A549 treated with AZD2906 at 1 μM for 4 hours (cell line): Measurements from ENCODE around the gene GTPBP2. TPM values are rescaled to one million over a fixed set of nuclear protein-coding genes. Genes with fewer than 3 reads are reported as not detected.

Experiments
- total RNA-seq: library from RNA; stranded (reverse); fragments of 200-300 nt; extraction: Qiagen RNA extraction; gene quantifications from 5 replicates; pipeline ENCODE4 v1.2.3, GENCODE V29; 2022

GTPBP2 gene, protein sequence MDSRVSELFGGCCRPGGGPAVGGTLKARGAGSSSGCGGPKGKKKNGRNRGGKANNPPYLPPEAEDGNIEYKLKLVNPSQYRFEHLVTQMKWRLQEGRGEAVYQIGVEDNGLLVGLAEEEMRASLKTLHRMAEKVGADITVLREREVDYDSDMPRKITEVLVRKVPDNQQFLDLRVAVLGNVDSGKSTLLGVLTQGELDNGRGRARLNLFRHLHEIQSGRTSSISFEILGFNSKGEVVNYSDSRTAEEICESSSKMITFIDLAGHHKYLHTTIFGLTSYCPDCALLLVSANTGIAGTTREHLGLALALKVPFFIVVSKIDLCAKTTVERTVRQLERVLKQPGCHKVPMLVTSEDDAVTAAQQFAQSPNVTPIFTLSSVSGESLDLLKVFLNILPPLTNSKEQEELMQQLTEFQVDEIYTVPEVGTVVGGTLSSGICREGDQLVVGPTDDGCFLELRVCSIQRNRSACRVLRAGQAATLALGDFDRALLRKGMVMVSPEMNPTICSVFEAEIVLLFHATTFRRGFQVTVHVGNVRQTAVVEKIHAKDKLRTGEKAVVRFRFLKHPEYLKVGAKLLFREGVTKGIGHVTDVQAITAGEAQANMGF
- 15.4 to 19.6 TPM (median 17.6 TPM) in 5 replicates for total RNA-seq

DNA sequence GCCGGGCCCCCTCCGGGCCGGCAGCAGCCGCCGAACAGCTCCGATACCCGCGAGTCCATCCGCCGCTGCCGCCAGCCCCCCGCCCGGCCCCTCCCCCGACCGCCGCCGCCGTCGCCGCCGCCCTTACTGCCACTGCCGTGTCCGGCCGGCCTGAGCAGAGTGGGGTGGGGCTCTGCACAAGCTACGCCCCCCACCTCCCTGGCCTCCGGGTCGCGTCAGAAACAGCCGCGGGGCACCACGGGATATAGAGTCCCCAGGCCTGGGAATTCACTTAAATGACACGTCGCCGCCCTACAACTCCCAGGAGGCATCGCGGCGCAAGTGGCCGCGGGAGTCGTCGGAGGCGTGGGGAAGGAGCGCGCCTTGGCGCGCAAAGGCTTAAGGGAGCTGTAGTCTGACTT lies at the start of gene GTPBP2:
Gene GTPBP2, minus strand, starts transcription at position 161 of the 401 bp plus-strand sequence. Its CDS starts 102 bp downstream, at position 59.

DNA sequence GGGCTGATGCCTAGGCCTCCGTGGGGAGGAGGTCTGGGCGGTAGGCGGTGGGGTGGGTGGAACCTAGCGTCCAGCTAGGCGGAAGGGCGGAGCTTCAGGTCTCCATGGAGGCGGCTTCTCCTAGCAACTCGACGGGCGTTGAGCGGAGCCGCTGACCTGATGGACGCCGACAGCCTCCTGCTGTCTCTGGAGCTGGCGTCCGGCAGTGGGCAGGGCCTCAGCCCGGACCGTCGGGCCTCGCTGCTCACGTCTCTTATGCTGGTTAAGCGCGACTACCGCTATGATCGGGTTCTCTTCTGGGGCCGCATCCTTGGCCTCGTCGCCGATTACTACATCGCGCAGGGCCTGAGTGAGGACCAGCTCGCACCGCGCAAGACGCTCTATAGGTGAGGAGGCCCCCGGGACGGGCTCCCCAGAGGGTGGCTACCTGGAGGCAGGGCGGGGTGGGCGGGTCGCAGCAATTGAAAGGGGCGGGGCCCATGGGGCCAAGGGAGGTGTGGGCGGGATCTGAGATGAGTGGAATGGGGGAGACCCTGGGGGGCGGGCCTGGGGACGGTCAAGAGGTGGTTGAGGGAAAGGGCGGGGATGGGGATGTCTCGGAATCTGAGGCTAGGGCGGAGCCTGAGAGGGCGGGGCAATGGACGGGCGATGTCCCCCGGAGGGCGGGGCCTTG lies 16.0 kb upstream of the GTPBP2 start, which contains the start of gene RSPH9:
Gene RSPH9, plus strand, starts transcription at position 97 of the 673 bp plus-strand sequence. Its CDS starts 63 bp downstream, at position 160.

DNA sequence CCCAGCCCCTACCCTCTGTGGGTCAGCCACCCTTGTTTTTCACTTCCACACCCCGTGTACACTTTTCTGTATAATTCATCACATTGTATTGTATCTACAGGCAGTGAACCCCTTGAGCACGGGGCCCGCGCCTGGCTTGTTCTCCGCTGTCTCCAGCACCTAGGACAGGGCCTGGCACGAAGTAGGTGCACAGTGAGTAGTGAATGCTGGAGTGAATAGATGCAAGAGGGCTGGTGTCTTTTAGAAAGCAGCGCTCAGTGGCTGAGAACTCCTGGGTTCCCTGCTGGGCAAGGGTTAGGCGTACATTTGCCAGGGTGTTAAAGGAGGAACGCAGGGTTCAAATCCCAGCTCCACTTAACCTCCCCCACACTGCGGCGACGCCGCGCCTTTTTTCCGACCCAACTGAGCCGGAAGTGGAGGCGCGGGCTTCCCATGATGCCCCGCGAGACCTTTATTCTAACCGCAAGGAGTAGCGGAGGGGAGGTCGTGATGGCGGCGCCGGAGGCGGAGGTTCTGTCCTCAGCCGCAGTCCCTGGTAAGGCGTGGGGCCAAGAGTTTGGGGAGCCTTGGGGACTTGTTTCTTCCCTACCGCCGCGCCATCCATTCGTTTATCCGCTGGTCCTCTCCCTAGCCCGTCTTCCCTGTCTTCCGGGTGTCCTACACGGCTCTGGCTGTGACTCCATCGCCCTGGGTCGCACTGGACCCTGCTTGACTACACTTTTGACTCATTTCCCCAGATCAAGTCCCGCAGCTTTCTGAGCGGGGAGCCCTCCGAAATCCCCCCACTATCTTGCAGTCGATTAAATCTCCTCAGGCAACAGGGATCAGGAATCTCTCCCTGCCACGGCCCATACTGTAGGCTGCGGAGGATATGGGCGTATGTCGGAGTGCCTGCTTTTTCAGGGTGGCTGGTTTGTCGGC lies 6.6 kb upstream of the GTPBP2 start, which contains the start of gene MAD2L1BP:
Gene MAD2L1BP, plus strand, starts transcription at position 454 of the 921 bp plus-strand sequence. Its CDS starts 36 bp downstream, at position 490.

DNA sequence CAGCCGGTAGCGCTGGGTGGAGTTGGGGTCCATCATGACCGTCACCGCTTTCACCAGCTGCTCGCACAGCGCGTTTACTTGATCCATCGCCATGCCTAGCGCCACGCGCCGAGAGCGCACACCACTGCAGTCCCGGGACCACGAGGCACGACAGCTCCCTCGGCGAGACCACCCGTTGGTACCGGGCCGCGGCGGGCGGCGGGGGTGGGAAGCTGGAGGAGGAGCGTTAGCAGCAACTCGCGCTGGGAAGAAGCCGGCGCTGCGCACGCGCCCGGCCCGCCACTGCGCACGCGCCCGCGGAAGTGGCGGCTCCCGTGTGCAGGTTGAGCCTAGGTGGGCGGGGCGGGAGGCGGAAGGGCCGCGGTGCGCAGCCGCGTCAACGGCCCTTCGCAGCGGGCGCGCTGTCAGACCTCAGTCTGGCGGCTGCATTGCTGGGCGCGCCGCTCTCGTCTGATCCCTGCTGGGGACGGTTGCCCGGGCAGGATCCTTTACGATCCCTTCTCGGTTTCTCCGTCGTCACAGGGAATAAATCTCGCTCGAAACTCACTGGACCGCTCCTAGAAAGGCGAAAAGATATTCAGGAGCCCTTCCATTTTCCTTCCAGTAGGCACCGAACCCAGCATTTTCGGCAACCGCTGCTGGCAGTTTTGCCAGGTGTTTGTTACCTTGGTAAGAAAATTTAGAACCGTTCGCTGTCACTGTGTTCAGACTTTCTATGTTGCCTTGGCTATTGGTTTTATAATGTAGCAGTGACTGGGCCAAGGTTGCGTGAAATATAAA lies 53.1 kb downstream of the GTPBP2 start, which contains the start of the genes POLH and XPO5:
Gene POLH, plus strand, starts transcription at position 414 of the 780 bp plus-strand sequence. CDS start 6,135 bp downstream, outside the sequence.
Gene XPO5, minus strand, starts transcription at position 267 of the 780 bp plus-strand sequence. Its CDS starts 174 bp downstream, at position 93.

Other genes with a start within 250 kb of the GTPBP2 start
- 6.0 to 11.5 TPM (median 9.5 TPM) in 5 replicates for gene ABCC10, start 201.7 kb downstream of the GTPBP2 start, total RNA-seq
- gene DLK2, start 173.7 kb downstream of the GTPBP2 start, total RNA-seq = 5.6 to 9.0 TPM (median 8.9 TPM) in 5 replicates
- gene TJAP1, start 151.7 kb downstream of the GTPBP2 start, total RNA-seq = 15.3 to 19.5 TPM (median 17.9 TPM) in 5 replicates
- gene LRRC73, start 118.9 kb downstream of the GTPBP2 start, total RNA-seq = 0.48 to 1.2 TPM (median 1.1 TPM) in 5 replicates
- gene YIPF3, start 112.3 kb downstream of the GTPBP2 start, total RNA-seq = 67.8 to 70.6 TPM (median 69.1 TPM) in 5 replicates
- 43.3 to 56.9 TPM (median 44.6 TPM) in 5 replicates for gene POLR1C, start 112.2 kb downstream of the GTPBP2 start, total RNA-seq
- gene XPO5, start 53.2 kb downstream of the GTPBP2 start, total RNA-seq = 23.5 to 28.5 TPM (median 26.2 TPM) in 5 replicates
- 8.1 to 10.2 TPM (median 8.4 TPM) in 5 replicates for gene POLH, start 53.1 kb downstream of the GTPBP2 start, total RNA-seq
- gene MAD2L1BP, start 6.6 kb upstream of the GTPBP2 start, total RNA-seq = 34.3 to 36.8 TPM (median 35.9 TPM) in 5 replicates
- 0.15 to 0.27 TPM (median 0.17 TPM) in 5 replicates for gene RSPH9, start 15.8 kb upstream of the GTPBP2 start, total RNA-seq
- gene MRPS18A, start 58.5 kb upstream of the GTPBP2 start, total RNA-seq = 47.1 to 51.8 TPM (median 50.0 TPM) in 5 replicates
- 28.6 to 31.0 TPM (median 30.3 TPM) in 5 replicates for gene VEGFA, start 140.9 kb upstream of the GTPBP2 start, total RNA-seq